OCI-LY1 (cell line): Measurements from ENCODE around the gene TXNRD2.

Source experiments
- CTCF ChIP-seq: fragments of 200-600 bp; sonication (generic), shearing (Covaris generic); IDR thresholded peaks from 2 replicates; pipeline ENCODE4 v1.5.1; 2017; ENCODE audit warnings: mild to moderate bottlenecking, antibody characterized with exemption, low read length, moderate library complexity, mixed read lengths
- EZH2 ChIP-seq: fragments of 200-600 bp; sonication (generic), shearing (Covaris generic); IDR thresholded peaks from 2 replicates; pipeline ENCODE4 v1.8.0; 2017; ENCODE audit warnings: borderline replicate concordance, mixed run types, mild to moderate bottlenecking, antibody characterized with exemption, low read length, moderate library complexity, mixed read lengths

DNA sequence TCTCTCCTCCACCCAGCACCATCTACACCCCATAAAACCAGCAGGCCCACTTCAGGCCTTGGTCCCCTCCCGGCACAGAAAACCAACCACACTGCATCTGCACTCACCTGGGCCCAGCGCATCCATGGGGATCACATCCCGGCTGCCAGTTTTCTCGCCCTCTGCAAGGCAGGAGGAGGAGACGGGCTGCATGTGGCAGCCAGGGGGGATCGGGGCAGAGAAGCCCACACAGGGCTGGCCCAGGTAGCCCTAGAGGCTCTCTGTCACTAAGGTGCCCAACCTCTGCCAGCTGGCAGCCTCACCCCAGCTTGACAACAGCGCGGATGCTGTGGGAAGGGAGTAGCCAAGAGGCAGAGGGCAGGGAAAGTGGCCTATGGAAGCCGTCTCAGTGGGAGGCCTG is 30.6 kb upstream of the TXNRD2 start:
- TF ChIP-seq EZH2 (no peak), CTCF (no peak)
